ENCODE data around the gene PAK2. TPM values are rescaled to one million over a fixed set of nuclear protein-coding genes. Genes with fewer than 3 reads are reported as not detected.
"Not testable (repeated sequence)": the region's sequence is repeated elsewhere in the genome, so short reads cannot be mapped to it uniquely, and the experiment has no call there.

The PAK2 gene
- total and polyA plus RNA-seq, 2 experiments from 2014 or later = 24.3 to 49.4 TPM

- TF ChIP-seq ETS1 (IDR thresholded peaks at IDR 0.05) (no peak), CREB1 (CRISPR knock-in tag; IDR thresholded peaks at IDR 0.05; ENCODE audit: low read depth) (no peak), ZNF462 (CRISPR knock-in tag; IDR thresholded peaks at IDR 0.05) (no peak), NANOG (IDR thresholded peaks at IDR 0.05; ENCODE audit: borderline replicate concordance) (no peak)
Observed at GRCh38 chr3:196843435-196844110, 103.9 kb downstream of the PAK2 start (continued).

- H3K4me2 ChIP-seq; ATAC-seq; H3K27ac Mint-ChIP-seq; H3K27me3 ChIP-seq (ENCODE audit: insufficient read depth); H3K4me3 ChIP-seq; H3K36me3 Mint-ChIP-seq (ENCODE audit: low read depth); H3K4me3 Mint-ChIP-seq; H3K4me1 ChIP-seq (ENCODE audit: insufficient read depth); H3K9me2 ChIP-seq (ENCODE audit: insufficient read depth); H3K4me1 Mint-ChIP-seq; H3K79me2 ChIP-seq (replicated peaks; ENCODE audit: insufficient read depth); H3F3A ChIP-seq (replicated peaks; ENCODE audit: low read depth); H2AFZ ChIP-seq; H3K27ac ChIP-seq (ENCODE audit: low read depth); H4K20me1 ChIP-seq (replicated peaks; ENCODE audit: insufficient read depth); H3K27me3 Mint-ChIP-seq (ENCODE audit: insufficient read depth, low read depth, poor library complexity); H3K36me3 ChIP-seq (ENCODE audit: insufficient read depth); DNase-seq (ENCODE audit: low spot score): not testable (repeated sequence)
- peaks cover 40% of the 10 kb centered on the region for H3K9me3 Mint-ChIP-seq
Observed at GRCh38 chr3:196844235-196845219, 104.9 kb downstream of the PAK2 start.

- H3K27me3 ChIP-seq (ENCODE audit: insufficient read depth); H3K4me1 Mint-ChIP-seq; H3K4me3 ChIP-seq; H3F3A ChIP-seq (replicated peaks; ENCODE audit: low read depth); H3K4me3 Mint-ChIP-seq; DNase-seq (ENCODE audit: low spot score); H3K79me2 ChIP-seq (replicated peaks; ENCODE audit: insufficient read depth); H3K9me2 ChIP-seq (ENCODE audit: insufficient read depth); H4K20me1 ChIP-seq (replicated peaks; ENCODE audit: insufficient read depth); H3K27me3 Mint-ChIP-seq (ENCODE audit: insufficient read depth, low read depth, poor library complexity); H3K36me3 ChIP-seq (ENCODE audit: insufficient read depth); ATAC-seq; H3K4me1 ChIP-seq (ENCODE audit: insufficient read depth); H2AFZ ChIP-seq; H3K27ac ChIP-seq (ENCODE audit: low read depth); H3K27ac Mint-ChIP-seq; H3K4me2 ChIP-seq: not testable (repeated sequence)
- Mint-ChIP-seq H3K9me3 (peaks cover 68% of the 10 kb centered on the region), H3K36me3 (ENCODE audit: low read depth) (peaks cover 16% of the 10 kb centered on the region)
Observed at GRCh38 chr3:196848375-196848774, 108.7 kb downstream of the PAK2 start.

Data from GM23338 (cell line).